ENCODE data around the gene CDC42BPA. TPM values are rescaled to one million over a fixed set of nuclear protein-coding genes. Genes with fewer than 3 reads are reported as not detected.

CDC42BPA gene
- total RNA-seq, 4 donors from 2014 or later = 33.3 to 92.7 (median 39.9) TPM

- ATAC-seq (ENCODE audit: low FRiP score) = no peak
- no peak for DNase-seq (ENCODE audit: low spot score)
- no peak for TF ChIP-seq CTCF (IDR thresholded peaks at IDR 0.05)
These were observed 12.2 kb downstream of the CDC42BPA start for GRCh38 chr1:227305894-227306626.

GRCh38 chr1:227304665-227305064 lies 13.6 kb downstream of the CDC42BPA start:
- no peak for ATAC-seq (ENCODE audit: low FRiP score)
- DNase-seq (ENCODE audit: low spot score) = no peak

GRCh38 chr1:227303662-227304061 lies 14.6 kb downstream of the CDC42BPA start:
- DNase-seq (ENCODE audit: low spot score) (no peak), ATAC-seq (ENCODE audit: low FRiP score) (no peak)
- no peak for TF ChIP-seq CTCF (IDR thresholded peaks at IDR 0.05)

More at GRCh38 chr1:227304665-227305064, 13.6 kb downstream of the CDC42BPA start:
- TF ChIP-seq CTCF (IDR thresholded peaks at IDR 0.05) = no peak

GRCh38 chr1:227300682-227301081 lies 17.6 kb downstream of the CDC42BPA start:
- no peak for TF ChIP-seq CTCF (IDR thresholded peaks at IDR 0.05)
- DNase-seq (ENCODE audit: low spot score) = no peak
- ATAC-seq (ENCODE audit: low FRiP score) = no peak

- no peak for TF ChIP-seq CTCF (IDR thresholded peaks at IDR 0.05)
- DNase-seq (ENCODE audit: low spot score) (no peak), ATAC-seq (ENCODE audit: low FRiP score) (no peak)
These were observed 18.6 kb downstream of the CDC42BPA start for GRCh38 chr1:227299688-227300087.

- TF ChIP-seq CTCF (IDR thresholded peaks at IDR 0.05) = no peak
- ATAC-seq (ENCODE audit: low FRiP score) (no peak), DNase-seq (ENCODE audit: low spot score) (no peak)
These were observed 19.1 kb downstream of the CDC42BPA start for GRCh38 chr1:227299241-227299627.

All from omental fat pad (tissue), 4 donors.